Calu3 (cell line): ENCODE results near the gene KIAA0825. TPM values are rescaled to one million over a fixed set of nuclear protein-coding genes. Genes with fewer than 3 reads are reported as not detected.

Experiments used
- BruUV-seq: library from RNA; stranded (reverse); fragments of 400-500 nt; replicated peaks from 2 replicates; lab custom pipeline; 2021; lab: Mats Ljungman, UMichigan
- CTCF ChIA-PET: fragments of 300-600 bp; sonication (Branson Sonifier 250); formaldehyde crosslinking; loops from one replicate; lab custom pipeline; 2022; ENCODE audit warnings: antibody characterized with exemption; lab: Charles Lee
- DNase-seq: peaks from one replicate; pipeline ENCODE4 v3.0.0; 2022
- H3K27ac Mint-ChIP-seq: one replicate; pipeline ENCODE4 v1.8.0; 2022; ENCODE audit warnings: mixed read lengths; ENCODE audit not compliant: unreplicated experiment
- H3K27me3 Mint-ChIP-seq: one replicate; pipeline ENCODE4 v1.8.0; 2022; ENCODE audit warnings: mixed read lengths; ENCODE audit not compliant: unreplicated experiment
- H3K36me3 Mint-ChIP-seq: one replicate; pipeline ENCODE4 v1.8.0; 2022; ENCODE audit warnings: mild to moderate bottlenecking, moderate library complexity, mixed read lengths; ENCODE audit not compliant: insufficient read depth, unreplicated experiment
- H3K4me1 Mint-ChIP-seq: one replicate; pipeline ENCODE4 v1.8.0; 2022; ENCODE audit warnings: mild to moderate bottlenecking, low read depth, mixed read lengths; ENCODE audit not compliant: unreplicated experiment
- H3K4me3 Mint-ChIP-seq: one replicate; pipeline ENCODE4 v1.8.0; 2022; ENCODE audit warnings: mild to moderate bottlenecking, low read depth, moderate library complexity, mixed read lengths; ENCODE audit not compliant: unreplicated experiment
- H3K9me3 Mint-ChIP-seq: one replicate; pipeline ENCODE4 v1.8.0; 2022; ENCODE audit warnings: low read depth, mixed read lengths; ENCODE audit not compliant: unreplicated experiment
- intact Hi-C: fragments of 100-400 bp; cut with micrococcal nuclease; formaldehyde crosslinking; loops from one replicate; pipeline ENCODE4 v1.10.0; 2022; ENCODE audit not compliant: unreplicated experiment
- total RNA-seq: library from RNA; stranded (reverse); gene quantifications from 2 replicates; pipeline ENCODE4 v1.2.3, GENCODE V29; 2022
- TF ChIP-seq, protein P1 (sequence below): fragments of 200-600 bp; IDR thresholded peaks from one replicate; pipeline ENCODE4 v1.8.0; 2022; ENCODE audit warnings: antibody characterized with exemption; ENCODE audit not compliant: unreplicated experiment

The KIAA0825 gene
- total RNA-seq, 1 experiment from 2014 or later: 1.9 TPM

DNA sequence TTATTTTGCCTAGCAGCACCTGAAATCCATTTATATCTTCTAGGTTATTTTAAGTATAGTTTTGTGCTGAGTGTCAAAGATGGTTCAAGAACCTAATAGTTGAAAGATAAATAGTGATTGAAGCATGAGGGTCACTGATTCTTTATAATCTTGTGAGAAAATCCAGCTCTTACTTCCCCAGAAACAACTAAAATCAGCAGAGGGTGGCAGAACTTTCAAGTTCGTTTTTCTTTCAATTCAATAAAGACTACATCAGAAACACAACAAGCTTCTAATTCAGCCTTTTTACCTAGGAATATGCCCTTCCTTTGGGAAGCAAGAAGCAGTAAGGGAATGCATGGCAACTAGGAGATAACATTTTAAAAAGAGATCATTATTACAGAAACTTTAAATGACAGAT is 202.6 kb downstream of the KIAA0825 start:
- no TSS peak for BruUV-seq
- CTCF ChIA-PET: interaction anchor here (0.6 kb wide), 1 partner anchor 138 kb away, joined by 4 read pairs; no protein-coding TSS in a partner anchor
- DNase-seq: no peak
- no peak overlapping the region for H3K27ac Mint-ChIP-seq
- TF ChIP-seq, protein P1, sequence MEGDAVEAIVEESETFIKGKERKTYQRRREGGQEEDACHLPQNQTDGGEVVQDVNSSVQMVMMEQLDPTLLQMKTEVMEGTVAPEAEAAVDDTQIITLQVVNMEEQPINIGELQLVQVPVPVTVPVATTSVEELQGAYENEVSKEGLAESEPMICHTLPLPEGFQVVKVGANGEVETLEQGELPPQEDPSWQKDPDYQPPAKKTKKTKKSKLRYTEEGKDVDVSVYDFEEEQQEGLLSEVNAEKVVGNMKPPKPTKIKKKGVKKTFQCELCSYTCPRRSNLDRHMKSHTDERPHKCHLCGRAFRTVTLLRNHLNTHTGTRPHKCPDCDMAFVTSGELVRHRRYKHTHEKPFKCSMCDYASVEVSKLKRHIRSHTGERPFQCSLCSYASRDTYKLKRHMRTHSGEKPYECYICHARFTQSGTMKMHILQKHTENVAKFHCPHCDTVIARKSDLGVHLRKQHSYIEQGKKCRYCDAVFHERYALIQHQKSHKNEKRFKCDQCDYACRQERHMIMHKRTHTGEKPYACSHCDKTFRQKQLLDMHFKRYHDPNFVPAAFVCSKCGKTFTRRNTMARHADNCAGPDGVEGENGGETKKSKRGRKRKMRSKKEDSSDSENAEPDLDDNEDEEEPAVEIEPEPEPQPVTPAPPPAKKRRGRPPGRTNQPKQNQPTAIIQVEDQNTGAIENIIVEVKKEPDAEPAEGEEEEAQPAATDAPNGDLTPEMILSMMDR: no peak
- H3K36me3 Mint-ChIP-seq: no peaks in the 10 kb centered on the region
- no peak overlapping the region for H3K4me3 Mint-ChIP-seq
- H3K27me3 Mint-ChIP-seq: no peaks in the 10 kb centered on the region
- intact Hi-C loops: no loop called here
- no peaks in the 10 kb centered on the region for H3K4me1 Mint-ChIP-seq
- H3K9me3 Mint-ChIP-seq: no peaks in the 10 kb centered on the region

DNA sequence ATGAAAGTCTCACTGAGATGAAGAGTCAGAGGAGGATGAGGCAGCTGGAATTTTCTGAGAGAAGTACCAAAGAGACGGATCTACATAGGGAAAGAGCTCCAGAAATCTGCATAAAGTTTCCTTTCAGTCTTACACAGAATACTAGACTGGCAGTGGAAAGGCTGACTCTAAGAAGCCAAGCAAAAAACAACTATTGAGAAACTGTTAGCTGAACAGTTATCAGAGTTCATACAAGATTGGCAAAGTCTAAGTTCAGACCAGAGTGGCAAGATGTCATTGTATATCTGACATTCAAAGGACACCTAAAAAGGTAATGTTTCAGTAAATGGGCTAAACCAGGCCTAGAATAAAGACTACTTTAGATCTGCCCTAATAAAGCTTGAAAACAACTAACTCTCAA is 209.0 kb downstream of the KIAA0825 start:
- no TSS peak for BruUV-seq

DNA sequence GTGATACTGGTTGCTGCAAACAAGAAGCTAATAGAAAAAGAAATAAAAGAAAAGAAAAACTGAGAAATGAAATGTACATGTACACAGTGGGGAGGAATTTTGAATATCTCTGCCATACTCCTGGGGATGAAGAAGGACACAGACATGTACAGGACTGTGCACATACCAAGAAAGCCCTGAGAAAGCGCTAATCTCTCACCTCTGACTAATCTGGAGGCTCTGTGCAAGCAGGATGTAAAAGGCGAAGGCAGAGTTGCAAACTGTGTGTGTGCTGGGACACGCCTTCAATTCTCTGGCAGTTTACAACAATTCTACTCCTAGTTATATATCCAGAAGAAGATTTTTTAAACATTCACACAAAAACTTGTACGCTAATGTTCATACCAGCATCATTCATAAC is 211.4 kb downstream of the KIAA0825 start:
- TF ChIP-seq, protein P1: no peak
- no TSS peak for BruUV-seq
- no peak for DNase-seq
- CTCF ChIA-PET: no interaction called here
- intact Hi-C loops: no loop called here
- Mint-ChIP-seq H3K27ac (no peak overlapping the region), H3K4me3 (no peak overlapping the region), H3K9me3 (no peaks in the 10 kb centered on the region), H3K4me1 (no peaks in the 10 kb centered on the region), H3K27me3 (no peaks in the 10 kb centered on the region), H3K36me3 (no peaks in the 10 kb centered on the region)

More for the DNA sequence above, 209.0 kb downstream of the KIAA0825 start:
- intact Hi-C loops: no loop called here
- no peak for DNase-seq
- H3K4me3 Mint-ChIP-seq: no peak overlapping the region
- no peaks in the 10 kb centered on the region for H3K36me3 Mint-ChIP-seq
- H3K27ac Mint-ChIP-seq: no peak overlapping the region
- CTCF ChIA-PET: no interaction called here
- H3K4me1 Mint-ChIP-seq: no peaks in the 10 kb centered on the region
- TF ChIP-seq, protein P1: no peak
- no peaks in the 10 kb centered on the region for H3K9me3 Mint-ChIP-seq
- no peaks in the 10 kb centered on the region for H3K27me3 Mint-ChIP-seq

DNA sequence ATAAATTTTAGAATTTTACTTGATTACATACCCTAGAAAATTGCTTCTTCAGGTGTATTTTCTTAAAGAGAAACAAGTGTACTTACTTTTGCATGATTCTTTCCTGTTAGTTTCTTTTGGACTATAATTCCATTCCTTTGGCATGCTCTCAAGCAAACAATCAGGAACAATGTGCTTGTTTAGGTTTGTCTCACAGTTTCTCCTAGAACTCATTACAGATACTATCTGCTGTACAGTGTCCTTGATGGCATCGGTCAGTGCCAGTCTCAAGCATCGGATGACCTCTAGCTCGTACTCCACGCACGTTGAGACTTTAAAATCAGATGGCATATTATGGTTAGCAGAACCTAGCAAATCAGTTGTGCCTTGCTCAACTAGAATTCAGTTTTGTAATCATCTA is 214.9 kb downstream of the KIAA0825 start:
- no peaks in the 10 kb centered on the region for H3K27me3 Mint-ChIP-seq
- CTCF ChIA-PET: no interaction called here
- BruUV-seq: no TSS peak
- TF ChIP-seq, protein P1: no peak
- H3K4me1 Mint-ChIP-seq: no peaks in the 10 kb centered on the region
- H3K27ac Mint-ChIP-seq: no peak overlapping the region
- no peak overlapping the region for H3K4me3 Mint-ChIP-seq
- intact Hi-C loops: no loop called here
- no peaks in the 10 kb centered on the region for H3K36me3 Mint-ChIP-seq
- no peaks in the 10 kb centered on the region for H3K9me3 Mint-ChIP-seq
- DNase-seq: no peak
